H1 (cell line): ENCODE results near the gene DMWD.

ENCODE experiments used
- ATF2 ChIP-seq: IDR thresholded peaks from 2 replicates; pipeline ENCODE4 v1.6.1; 2012; ENCODE audit warnings: low read length, inconsistent platforms
- CHD2 ChIP-seq: IDR thresholded peaks from 2 replicates; pipeline ENCODE4 v1.6.1; 2012; ENCODE audit warnings: low read length, improper control_type of control experiment
- CTCF ChIP-seq, 3 experiments: IDR thresholded peaks; 1 replicate in 2 of 3; 2 replicates in 1 of 3; pipeline versions ENCODE4 v1.5.1 to v1.6.1; 2011; ENCODE audit warnings: low read length in 3 of 3, mild to moderate bottlenecking in 3 of 3, inconsistent platforms in 2 of 3, low read depth in 1 of 3, moderate library complexity in 1 of 3; ENCODE audit not compliant: insufficient read depth in 1 of 3; ENCODE audit errors: control extremely low read depth in 1 of 3
- EZH2 ChIP-seq: fragments of 200-600 bp; sonication (generic); IDR thresholded peaks from 2 replicates; pipeline ENCODE4 v1.7.1; 2012; ENCODE audit warnings: low read depth, mild to moderate bottlenecking, moderate library complexity, low read length, inconsistent platforms; ENCODE audit not compliant: severe bottlenecking
- POLR2A ChIP-seq, 2 experiments: IDR thresholded peaks; 1 replicate in 1 of 2; 2 replicates in 1 of 2; pipeline ENCODE4 v1.6.1; 2011; ENCODE audit warnings: low read depth in 2 of 2, low read length in 2 of 2, mild to moderate bottlenecking in 2 of 2; ENCODE audit errors: control extremely low read depth in 1 of 2
- SIX5 ChIP-seq: IDR thresholded peaks from 2 replicates; pipeline ENCODE4 v1.6.1; 2011; ENCODE audit warnings: mild to moderate bottlenecking, low read depth, low read length

GRCh38 chr19:45777395-45777961, 15.2 kb downstream of the DMWD start:
- no peak for TF ChIP-seq CTCF (IDR thresholded peaks at IDR 0.05; ENCODE audit: control extremely low read depth in 1 of 3, insufficient read depth in 1 of 3, low read depth in 1 of 3, low read length in 3 of 3)
- no peak for TF ChIP-seq EZH2
- TF ChIP-seq POLR2A (IDR thresholded peaks at IDR 0.05; ENCODE audit: control extremely low read depth in 1 of 2, low read depth in 2 of 2, low read length in 2 of 2): no peak
- TF ChIP-seq CHD2: no peak
- TF ChIP-seq SIX5: no peak
- no peak for TF ChIP-seq ATF2
